ENCODE results near the gene ZFP90.

ZFP90 gene

DNA sequence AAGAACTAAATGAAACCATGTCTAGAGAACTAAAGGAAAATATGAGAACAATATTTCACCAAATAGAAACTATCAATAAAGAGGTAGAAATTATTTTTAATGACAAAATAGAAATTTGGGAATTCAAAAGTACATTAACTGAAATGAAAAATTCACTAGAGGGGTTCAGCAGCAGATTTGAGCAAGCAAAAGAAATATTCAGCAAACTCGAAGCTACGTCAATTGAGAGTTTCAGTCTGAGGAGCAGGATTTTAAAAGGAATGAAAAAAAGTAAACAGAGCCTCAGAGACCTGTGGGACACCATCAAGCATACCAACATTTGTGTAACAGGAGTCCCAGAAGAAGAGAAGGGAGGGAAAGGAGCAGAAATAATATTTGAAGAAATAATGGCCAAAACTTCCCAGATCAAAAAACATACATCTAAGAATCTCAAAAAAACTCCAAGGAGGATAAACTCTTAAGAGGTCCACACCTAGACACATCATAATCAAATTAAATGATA is 38.3 kb downstream of the ZFP90 start:
- DNase-seq (ENCODE audit: low spot score): no peak

DNA sequence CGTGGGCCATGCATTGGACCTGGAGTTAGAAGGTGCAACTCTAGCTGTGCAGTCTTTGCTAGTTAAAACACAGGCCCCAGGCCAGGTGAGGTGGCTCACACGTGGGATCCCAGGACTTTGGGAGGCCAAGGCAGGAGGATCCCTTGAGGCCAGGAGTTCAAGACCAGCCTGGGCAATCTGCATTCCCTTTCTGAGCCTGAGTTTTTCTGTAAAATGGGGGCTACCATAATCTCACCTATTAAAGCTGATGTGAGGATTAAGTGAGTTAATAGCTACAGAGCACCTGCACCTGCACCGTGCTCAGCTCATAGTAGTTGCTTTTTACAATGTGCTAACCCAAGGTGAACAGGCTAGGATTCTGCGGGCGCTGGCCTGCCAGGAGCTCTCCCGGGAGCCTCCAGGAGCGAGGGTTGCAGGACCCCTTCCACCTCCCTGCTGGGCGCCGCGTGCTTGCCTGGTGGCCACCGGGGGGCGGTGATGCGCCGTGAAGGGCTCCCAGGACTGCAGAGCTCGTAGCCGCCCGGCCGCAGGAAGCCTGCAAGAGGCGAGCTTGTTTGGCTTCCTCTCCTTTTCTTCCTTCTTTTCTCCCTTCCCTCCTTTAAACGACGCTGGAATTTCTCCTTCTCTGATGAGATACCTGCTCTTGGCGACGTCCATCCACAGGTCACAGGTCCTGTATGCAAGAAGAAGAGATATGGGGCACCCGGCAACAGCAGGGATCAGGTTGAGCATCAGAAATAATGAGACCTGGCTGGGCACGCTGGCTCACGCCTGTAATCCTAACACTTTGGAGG is 51.3 kb downstream of the ZFP90 start:
- DNase-seq (ENCODE audit: low spot score): peak; percentile 75

DNA sequence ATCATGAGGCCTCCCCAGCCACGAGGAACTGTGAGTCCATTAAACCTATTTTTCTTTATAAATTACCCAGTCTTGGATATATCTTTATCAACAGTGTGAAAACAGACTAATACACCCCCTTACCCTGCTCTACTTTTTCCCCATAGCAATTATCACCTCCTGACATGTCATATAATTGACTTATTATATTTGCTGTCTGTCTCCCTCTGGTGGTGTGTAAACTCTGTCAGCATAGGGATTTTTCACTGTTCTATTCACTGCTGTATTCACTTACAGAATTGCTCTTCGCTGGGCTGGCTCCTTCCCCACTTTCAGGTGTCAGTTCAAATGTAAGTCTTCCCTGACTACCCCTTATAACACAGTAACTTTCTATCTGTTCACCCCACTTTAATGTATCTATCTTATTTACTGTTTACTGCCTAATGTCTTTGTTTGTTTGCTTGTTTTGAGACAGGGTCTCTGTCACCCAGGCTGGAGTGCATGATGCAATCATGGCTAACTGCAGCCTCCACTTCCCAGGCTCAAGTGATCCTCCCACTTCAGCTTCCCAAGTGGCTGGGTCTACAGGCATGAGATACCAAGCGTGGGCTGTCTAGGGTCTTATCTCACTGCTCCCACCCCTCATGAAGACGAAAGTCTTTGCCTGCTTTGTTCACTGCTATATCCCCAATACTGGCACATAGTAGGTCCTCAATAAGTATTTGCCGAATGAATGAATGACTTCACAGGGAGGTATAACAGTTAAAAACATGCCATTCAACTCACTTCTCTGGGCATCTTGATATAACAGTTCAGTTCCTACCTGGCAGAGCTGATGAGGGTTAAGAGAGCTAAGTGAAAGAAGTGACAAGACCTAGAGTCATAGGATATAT is 53.6 kb downstream of the ZFP90 start:
- DNase-seq (ENCODE audit: low spot score): no peak

DNA sequence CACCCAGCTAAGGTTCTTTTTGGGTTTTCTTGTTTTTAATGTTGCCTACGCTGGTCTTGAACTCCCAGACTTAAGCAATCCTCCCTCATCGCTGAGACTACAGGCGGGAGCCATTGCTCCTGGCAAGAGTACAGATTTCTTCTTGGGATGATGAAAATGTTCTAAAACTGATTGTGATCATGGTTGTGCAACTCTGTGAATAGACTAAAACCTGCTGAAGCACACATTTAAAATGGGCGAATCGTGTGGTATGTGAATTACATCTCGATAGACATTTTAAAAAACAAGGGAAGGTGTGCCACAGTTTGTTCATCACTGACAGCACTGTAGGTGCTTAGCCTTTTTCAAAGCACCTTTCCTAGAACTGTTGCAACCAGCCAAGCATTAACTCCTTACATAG is 57.2 kb downstream of the ZFP90 start:
- no peak for DNase-seq (ENCODE audit: low spot score)

DNA sequence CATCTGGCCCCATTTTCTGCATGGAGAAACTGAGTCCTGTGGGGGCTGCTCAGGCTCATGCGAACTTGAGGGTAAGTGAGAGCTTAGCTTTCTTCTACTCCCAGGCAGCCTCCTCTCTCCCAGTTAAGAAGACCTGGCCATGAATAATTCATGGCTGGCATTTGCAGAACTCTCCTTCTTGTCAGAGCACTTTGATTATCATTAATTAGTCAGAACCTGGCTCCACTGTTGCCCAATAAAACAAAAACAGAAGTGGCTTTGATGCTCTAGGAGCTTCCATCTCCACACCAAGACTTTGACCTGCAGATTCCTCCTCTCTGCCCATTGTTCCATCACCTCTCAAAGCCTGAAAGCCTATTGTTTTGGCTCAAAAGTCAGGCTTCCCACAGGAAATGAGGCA is 60.5 kb downstream of the ZFP90 start:
- DNase-seq (ENCODE audit: low spot score): no peak

DNA sequence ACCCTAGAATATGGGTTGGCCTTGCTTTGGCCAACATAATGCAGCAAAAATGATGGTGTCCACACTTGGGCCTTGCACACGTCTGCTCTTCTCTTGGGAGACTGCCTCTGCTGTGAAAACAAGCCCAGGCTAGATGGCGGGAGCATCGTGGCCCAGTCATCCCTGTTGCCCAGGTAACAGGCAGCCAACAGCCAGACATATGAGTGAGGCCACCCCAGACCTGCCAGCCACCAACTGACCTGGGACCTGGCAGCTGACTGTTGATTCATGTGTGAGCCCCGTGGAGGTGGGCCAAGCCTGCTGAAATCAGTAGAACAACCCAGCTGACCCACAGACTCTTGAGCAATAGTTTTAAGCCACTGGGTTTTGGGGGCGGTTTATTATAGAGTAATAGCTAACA is 66.7 kb downstream of the ZFP90 start:
- DNase-seq (ENCODE audit: low spot score): no peak

DNA sequence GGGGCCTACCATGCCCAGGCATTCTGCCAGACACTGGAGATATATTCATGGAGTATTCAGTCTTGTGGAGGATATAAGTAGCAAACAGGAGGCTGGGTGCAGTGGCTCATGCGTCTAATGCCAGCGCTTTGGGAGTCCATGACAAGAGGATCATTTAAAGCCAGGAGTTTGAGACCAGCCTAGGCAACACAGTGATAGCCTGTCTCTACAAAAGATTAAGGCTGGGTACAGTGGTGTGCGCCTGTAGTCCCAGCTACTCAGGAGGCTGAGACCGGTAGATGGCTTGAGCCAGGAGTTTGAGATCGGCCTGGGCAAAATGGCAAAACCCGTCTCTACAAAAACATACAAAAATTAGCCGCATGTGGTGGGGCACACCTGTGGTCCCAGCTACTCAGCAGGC is 68.4 kb downstream of the ZFP90 start:
- DNase-seq (ENCODE audit: low spot score): no peak

DNA sequence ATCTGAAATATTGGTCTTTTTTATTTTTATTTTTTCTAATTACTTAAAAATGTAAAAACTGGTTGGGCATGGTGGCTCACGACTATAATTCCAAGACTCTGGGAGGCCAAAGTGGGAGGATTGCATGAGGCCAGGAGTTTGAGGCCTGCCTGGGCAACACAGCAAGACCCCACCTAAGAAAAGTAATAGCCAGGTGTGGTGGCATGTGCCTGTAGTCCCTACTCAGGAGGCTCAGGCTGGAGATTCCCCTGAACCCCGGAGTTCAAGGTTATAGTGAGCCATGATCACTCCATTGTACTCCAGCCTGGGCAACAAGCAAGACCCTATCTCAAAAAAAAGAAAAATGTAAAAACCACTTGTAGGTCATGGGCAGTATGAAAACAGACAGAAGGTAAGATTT is 69.2 kb downstream of the ZFP90 start:
- no peak for DNase-seq (ENCODE audit: low spot score)

DNA sequence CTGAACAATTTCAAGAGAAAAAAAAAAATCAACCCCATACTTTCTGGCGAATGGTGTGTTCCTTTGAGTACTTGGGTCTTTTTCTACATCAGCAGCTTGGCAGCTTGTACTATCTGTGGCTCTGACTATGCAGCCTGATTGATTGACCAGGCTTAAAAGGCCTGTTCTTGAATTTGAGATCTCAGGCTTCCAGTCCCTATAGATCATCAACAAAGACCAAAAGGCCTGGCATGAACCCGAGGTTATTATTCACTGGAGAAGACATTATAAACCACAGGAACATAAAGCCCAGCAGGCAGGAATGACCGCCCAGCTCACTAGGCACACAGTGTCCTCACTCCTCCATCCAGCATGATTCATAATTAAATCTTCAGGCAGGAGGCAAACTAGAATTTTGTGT is 73.9 kb downstream of the ZFP90 start:
- no peak for DNase-seq (ENCODE audit: low spot score)

DNA sequence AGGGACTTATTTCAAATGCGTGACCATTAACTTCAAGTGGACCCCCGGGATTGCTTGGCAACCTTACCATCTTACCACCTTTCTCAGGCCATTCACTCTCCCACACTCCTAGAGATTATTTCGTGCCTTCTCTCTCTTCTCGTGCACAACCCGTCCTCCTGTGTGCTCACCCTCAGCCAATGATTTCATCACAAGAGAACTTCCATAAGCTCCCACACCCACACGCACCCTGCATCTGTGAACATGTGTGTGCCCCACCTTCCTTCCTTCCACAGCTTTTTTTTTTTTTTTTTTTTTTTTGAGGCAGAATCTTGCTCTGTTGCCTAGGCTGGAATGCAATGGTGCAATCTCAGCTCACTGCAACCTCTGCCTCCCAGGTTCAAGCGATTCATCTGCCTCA is 78.6 kb downstream of the ZFP90 start:
- DNase-seq (ENCODE audit: low spot score): no peak

Measured in HuH-7 (cell line).